ENCODE results near the gene TFF3. TPM values are rescaled to one million over a fixed set of nuclear protein-coding genes. Genes with fewer than 3 reads are reported as not detected.

Gene TFF3
- total and polyA plus RNA-seq, 2 experiments from 2014 or later: 1.2 to 3.3 TPM

- no peaks in the 10 kb centered on the region for H3K79me2 ChIP-seq (replicated peaks; ENCODE audit: insufficient read depth)
- peak overlapping the region; percentile 86 for H2AFZ ChIP-seq
- no peak overlapping the region for H3K27ac ChIP-seq (ENCODE audit: low read depth)
- Mint-ChIP-seq H3K4me1 (peaks cover 49% of the 10 kb centered on the region), H3K9me3 (no peaks in the 10 kb centered on the region), H3K4me3 (no peak overlapping the region; the same call in 2 of the 3 replicates), H3K27ac (no peak overlapping the region), H3K27me3 (ENCODE audit: insufficient read depth, low read depth, poor library complexity) (peaks cover 13% of the 10 kb centered on the region), H3K36me3 (ENCODE audit: low read depth) (no peaks in the 10 kb centered on the region)
- H3K4me1 ChIP-seq (ENCODE audit: insufficient read depth): peaks cover 11% of the 10 kb centered on the region; the same call in 1 of the 2 replicates
- DNase-seq (ENCODE audit: low spot score) (peak; percentile 61), ATAC-seq (peak; percentile 38)
- H3F3A ChIP-seq (replicated peaks; ENCODE audit: low read depth): no peaks in the 10 kb centered on the region
- no peak overlapping the region for H3K4me3 ChIP-seq
- H3K9me2 ChIP-seq (ENCODE audit: insufficient read depth): no peaks in the 10 kb centered on the region
- no peaks in the 10 kb centered on the region for H3K36me3 ChIP-seq (ENCODE audit: insufficient read depth)
- TF ChIP-seq ZNF462 (CRISPR knock-in tag; IDR thresholded peaks at IDR 0.05): no peak
- TF ChIP-seq EZH2 (IDR thresholded peaks at IDR 0.05; ENCODE audit: low read depth, unreplicated experiment): no peak
- H4K20me1 ChIP-seq (replicated peaks; ENCODE audit: insufficient read depth): no peaks in the 10 kb centered on the region
- no peaks in the 10 kb centered on the region for H3K27me3 ChIP-seq (ENCODE audit: insufficient read depth)
- H3K4me2 ChIP-seq: no peak overlapping the region
Measured at GRCh38 chr21:42313501-42313969, 1.7 kb downstream of the TFF3 start.

DNA sequence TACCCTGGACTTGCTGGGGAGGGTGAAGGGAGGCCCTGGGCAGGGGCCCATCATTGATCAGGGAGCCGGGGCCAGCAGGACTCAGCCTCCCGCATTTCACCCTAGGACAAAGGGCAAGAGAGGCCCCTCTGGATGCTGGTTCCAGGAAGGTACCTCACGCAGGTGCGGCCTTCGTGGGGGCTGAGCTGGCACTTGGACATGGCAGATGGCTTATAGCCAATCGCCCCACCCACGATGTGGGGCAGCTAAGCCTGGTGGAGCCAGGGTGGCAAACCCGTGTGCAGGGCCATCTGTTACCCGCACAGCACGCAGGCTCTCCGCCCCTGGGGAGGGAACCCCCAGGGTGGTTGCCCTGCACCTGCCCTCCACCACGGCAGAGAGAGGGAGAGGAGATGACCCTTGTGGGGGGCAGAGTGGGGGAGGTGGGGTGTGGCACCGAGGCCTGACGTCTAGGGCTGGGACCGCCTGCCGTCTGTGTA, 2.5 kb downstream of the TFF3 start:
- no peak for ATAC-seq
- H3K4me3 Mint-ChIP-seq: no peak overlapping the region
- Histone ChIP-seq H2AFZ (no peak overlapping the region), H3K36me3 (ENCODE audit: insufficient read depth) (no peaks in the 10 kb centered on the region), H3K4me2 (no peak overlapping the region), H3K27ac (ENCODE audit: low read depth) (no peak overlapping the region), H3K4me1 (ENCODE audit: insufficient read depth) (peaks cover 11% of the 10 kb centered on the region; the same call in 1 of the 2 replicates), H3K4me3 (no peak overlapping the region), H3K9me2 (ENCODE audit: insufficient read depth) (no peaks in the 10 kb centered on the region), H3K79me2 (replicated peaks; ENCODE audit: insufficient read depth) (no peaks in the 10 kb centered on the region), H3F3A (replicated peaks; ENCODE audit: low read depth) (no peaks in the 10 kb centered on the region), H3K27me3 (ENCODE audit: insufficient read depth) (no peaks in the 10 kb centered on the region), H4K20me1 (replicated peaks; ENCODE audit: insufficient read depth) (no peaks in the 10 kb centered on the region)
- no peak overlapping the region for H3K27ac Mint-ChIP-seq
- DNase-seq (ENCODE audit: low spot score): no peak
- peaks cover 44% of the 10 kb centered on the region for H3K4me1 Mint-ChIP-seq
- H3K9me3 Mint-ChIP-seq: no peaks in the 10 kb centered on the region
- peaks cover 13% of the 10 kb centered on the region for H3K27me3 Mint-ChIP-seq (ENCODE audit: insufficient read depth, low read depth, poor library complexity)
- H3K36me3 Mint-ChIP-seq (ENCODE audit: low read depth): no peaks in the 10 kb centered on the region
- no peak for TF ChIP-seq CREB1 (CRISPR knock-in tag; IDR thresholded peaks at IDR 0.05; ENCODE audit: low read depth)
- TF ChIP-seq ZNF462 (CRISPR knock-in tag; IDR thresholded peaks at IDR 0.05): no peak
- TF ChIP-seq ZNF331 (CRISPR knock-in tag; IDR thresholded peaks at IDR 0.05; ENCODE audit: low read depth): no peak

Data from GM23338 (cell line).